ENCODE results near the gene KCNIP4.
A peak's percentile ranks its signal among the peaks of the same experiment; 100 is the strongest.

The KCNIP4 gene

DNA sequence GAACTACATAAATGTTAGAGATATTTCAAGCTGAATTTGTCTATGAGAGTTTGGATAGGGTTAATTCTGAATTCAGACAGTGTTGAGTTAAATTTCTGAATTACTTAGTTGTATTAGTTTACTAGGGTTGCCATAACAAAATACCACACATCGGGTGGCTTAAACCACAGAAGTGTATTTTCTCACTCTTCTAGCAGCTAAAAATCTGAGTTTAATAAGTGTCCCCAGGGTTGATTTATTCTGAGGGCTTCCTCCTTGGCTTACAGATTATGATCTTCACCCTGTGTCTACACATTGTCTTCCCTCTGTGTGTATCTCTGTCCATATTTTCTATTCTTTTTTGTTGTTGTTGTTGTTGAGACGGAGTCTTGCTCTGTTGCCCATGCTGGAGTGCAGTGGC lies 929.8 kb downstream of the KCNIP4 start:
- no peak for DNase-seq

DNA sequence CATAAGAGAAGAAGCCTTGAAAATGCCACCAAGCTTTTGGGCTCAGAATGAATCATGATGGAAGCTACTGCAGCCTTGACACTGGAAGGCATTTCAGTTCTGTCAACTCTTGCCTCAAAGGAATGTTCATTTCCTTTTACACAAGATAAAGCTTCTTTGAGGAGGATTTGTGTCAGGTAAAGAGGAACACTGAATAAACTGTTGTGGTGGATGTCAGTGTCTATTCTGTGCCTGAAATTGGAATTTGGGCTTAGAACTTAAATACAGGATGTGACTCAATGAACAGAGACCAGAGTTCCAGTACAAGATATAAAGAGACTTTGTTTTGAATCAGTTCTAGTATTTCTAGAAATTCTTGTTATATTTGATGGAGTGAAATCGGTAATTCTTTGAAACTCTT lies 935.1 kb downstream of the KCNIP4 start:
- DNase-seq = no peak

DNA sequence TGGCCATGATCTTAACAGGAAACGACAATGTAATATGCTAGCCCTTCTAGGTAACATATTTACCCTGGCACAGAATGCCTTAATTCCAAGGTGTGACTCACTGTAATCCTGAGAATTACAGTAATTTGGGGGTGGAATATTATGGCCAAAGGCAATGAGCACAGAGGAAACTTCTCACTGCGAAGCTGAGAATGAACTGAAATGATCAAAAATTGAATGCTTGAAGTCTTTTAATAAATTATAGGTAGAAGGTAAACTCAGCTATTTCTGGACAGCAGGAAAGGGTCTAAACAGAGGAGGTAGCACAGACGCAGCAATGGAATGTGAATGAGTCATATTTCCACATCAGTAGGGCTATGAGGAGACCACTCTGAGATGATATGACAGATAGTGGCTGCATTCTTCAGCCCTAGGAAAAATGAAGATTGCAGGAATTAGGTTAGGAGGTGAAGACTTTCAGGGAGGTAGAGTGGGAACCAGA lies 935.7 kb downstream of the KCNIP4 start:
- peak; percentile 7 for DNase-seq

DNA sequence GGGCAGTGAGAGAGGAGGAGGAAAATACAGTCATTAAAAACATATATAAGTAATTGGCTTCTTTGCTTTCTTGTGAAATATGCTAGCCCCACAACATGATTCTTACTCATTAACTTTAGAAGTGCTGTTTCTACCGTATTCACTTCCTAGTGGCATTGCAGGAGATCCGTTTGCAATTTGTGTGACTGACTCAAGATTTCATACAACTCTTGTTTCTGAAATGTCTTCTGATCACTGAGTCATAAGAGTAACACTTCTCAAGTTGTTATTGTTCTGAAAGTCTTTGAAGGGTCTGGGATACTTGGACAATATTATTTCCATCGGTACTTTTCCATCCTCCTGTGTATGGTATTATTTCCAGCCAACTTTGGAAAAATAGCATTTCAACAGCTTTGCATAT lies 937.5 kb downstream of the KCNIP4 start:
- no peak for DNase-seq

DNA sequence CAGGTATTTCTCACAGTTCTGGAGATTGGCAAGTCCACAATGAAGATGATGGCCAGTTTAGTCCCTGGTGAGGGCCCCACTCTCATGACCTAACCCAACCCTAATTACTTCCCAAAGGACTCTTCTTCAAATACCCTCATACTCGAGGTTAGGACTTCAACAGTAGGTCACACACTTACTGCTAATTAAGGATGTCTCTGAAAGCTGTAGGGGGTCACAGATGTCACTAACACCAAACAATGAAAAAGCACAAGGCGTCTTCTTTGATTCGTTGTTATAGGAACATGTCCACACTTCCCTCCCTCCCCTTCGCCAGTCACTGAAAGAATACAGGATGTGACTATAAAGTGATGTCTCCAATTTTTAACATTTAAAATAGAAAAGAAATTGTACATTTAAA lies 938.6 kb downstream of the KCNIP4 start:
- DNase-seq = no peak

DNA sequence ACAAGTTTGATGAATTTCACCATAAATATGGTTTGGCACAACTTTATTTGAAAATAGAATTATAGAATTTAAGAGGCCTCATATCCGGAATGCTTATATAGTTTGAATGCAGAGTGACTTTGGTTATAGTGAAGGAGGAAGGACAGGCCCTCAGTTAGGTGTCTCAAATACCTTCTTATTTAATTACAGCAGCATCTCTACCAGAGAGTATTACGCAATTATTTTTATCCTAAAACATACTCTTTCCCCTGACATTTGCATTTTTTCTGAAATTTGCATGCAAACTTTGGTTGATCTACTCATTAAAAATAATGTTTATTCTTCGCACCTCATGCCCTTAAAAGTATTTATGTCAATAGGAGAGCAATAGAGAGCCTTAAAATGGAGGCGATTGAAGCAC lies 942.9 kb downstream of the KCNIP4 start:
- no peak for DNase-seq

DNA sequence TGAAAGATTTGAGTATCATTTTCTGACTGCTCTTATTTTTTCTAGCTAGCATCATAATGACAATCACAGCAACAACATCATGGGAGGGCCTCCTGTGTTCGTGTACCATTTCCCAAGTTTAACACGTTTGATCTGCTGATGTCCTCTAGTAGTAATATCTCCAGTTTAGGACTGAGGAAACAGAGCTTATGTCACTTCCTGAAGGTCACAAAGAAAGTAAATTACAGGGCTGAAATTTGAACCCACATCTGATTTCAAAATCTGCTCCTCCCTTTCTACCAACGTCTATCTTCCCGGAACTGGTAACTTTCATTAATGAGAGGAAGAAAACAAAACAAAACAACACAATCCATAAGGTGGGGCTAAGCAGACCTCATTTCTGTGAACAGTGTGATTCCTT lies 945.6 kb downstream of the KCNIP4 start:
- no peak for DNase-seq

DNA sequence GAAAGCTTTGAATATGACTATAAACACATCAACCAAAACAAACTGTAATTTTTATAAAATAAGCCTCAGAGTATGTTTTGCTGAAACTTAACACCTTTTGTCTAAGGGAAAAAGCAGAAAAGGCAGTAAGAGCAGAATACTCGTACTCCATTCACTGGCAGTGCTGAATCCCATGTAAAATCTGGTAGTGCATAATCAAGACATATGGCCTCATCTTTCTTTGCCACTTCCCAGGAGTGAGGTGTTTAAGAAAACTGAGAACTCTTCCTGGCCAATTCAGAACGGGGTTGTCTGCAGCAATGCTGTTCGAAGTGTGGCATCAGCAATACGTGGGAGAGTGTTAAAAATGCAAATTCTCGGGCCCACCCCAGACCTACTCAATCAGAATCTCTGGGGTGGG lies 946.3 kb downstream of the KCNIP4 start:
- no peak for DNase-seq

DNA sequence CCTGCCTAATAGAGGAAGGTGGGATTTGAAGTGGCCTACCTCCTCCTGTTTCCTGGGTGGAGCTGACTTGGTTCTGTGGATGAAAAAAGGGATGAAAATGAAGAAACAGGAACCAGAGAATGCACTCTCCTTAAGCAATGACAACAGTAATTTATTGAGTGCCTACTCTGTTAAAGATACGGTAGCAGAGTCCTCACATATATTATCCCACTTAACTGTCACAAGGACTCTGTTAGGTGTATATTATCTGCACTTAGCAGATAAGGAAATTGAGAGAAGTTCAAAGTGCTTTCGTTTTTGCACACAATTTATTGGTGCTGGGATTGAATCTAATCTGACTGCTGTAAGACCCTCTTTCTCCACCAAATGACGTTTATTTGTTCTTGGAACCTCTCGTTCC lies 947.1 kb downstream of the KCNIP4 start:
- no peak for DNase-seq

DNA sequence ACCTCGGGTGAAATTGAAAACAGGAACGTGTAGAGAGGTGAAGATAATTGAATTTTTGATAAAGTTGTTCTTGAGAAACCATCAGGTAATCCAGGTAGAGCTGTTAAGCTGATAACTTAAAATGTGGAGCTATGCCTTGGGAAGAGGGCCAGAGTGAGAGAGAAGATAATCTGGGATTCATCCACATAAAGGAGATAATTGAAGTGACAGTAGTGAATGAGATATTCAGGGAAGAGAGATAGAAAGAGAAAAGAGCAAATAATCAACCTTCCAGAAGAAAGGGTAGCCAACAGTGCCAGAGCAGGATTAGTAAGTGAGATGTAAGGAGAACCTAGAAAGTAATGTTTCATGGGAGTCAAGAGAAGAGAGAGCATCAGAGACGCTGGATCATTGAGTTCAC lies 950.7 kb downstream of the KCNIP4 start:
- no peak for DNase-seq

DNA sequence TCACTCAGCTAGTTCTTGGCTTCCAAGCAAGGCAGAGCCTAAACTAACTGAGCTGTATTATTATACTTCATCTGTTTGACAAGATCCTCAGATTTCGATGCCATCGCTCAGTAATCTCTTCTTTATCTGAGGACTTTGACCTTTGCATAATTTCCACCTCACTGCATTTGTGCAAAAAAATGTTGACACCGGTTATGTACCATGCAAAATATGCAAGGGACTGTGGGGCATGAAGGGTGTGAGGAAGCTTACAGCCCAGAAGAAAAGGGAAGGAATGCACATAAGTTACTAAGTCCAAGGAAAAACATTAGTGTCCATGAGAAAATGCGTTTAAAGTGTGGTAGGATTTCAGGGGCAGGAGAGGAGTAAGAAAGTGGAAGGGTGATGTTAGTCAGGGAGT lies 953.0 kb downstream of the KCNIP4 start:
- DNase-seq = no peak

DNA sequence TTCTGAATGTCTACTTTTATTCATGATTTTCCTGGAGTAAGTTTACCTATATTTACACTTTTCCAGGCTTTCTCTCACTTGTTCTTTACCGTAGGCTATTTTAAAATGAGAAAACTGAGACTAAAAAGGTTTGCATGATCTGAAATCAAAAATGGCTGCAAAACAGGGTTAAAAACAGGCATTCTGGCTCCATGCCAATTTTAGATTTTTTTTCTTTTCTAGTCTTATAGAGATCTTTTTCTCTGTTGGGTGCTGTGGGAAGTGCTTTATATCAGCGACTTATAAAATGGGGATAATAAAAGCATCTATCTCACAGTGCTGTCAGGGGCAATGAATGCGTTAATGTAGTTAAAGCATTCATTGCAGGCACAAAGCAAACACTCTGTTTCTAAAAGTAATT lies 953.6 kb downstream of the KCNIP4 start:
- no peak for DNase-seq

DNA sequence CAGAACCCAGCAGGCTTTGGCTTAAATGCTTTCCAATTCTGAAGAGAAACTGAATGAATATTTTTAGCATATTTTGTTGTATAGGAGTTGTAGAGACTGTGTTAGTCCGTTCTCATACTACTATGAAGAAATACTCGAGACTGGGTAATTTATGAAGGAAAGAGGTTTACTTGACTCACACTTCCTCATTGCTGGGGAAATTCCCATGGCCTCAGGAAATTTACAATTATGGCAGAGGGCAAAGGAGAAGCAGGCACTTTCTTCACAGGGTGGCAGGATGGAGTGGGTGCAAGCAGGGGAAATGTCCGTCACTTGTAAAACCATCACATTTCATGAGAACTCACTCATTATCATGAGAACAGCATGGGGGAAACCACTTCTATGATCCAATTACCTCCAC lies 956.6 kb downstream of the KCNIP4 start:
- DNase-seq = no peak

DNA sequence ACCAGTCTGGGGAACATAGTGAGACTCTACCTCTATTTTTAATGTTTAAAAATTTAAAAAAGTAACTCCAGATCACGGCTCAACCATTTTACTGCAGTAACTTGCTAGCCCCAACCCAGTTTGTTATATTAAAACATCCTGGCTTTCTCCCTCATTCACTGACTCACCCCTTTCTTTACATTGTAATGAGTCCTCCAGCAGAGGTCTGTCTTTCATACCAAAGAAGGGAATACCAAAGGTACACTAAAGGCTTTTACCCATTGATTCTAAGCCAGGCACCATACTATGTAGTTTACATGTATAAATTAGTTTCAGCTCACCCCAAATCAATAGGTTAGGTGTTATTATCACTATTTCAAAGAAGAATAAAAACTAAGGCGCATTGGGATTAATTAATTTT lies 961.4 kb downstream of the KCNIP4 start:
- DNase-seq = no peak

DNA sequence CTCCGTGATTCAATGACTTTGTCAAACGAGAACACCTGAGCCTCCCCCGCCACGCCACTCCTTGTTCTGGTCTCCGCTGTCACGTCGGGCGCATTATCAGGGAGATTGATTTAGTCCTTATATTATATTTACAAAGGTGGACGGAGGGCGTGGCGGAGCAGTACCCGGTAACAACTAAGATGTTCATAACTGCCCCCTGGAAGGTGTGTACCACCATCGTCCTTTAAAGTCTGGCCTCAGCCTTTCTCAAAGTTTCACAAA lies 964.1 kb downstream of the KCNIP4 start:
- DNase-seq = no peak

DNA sequence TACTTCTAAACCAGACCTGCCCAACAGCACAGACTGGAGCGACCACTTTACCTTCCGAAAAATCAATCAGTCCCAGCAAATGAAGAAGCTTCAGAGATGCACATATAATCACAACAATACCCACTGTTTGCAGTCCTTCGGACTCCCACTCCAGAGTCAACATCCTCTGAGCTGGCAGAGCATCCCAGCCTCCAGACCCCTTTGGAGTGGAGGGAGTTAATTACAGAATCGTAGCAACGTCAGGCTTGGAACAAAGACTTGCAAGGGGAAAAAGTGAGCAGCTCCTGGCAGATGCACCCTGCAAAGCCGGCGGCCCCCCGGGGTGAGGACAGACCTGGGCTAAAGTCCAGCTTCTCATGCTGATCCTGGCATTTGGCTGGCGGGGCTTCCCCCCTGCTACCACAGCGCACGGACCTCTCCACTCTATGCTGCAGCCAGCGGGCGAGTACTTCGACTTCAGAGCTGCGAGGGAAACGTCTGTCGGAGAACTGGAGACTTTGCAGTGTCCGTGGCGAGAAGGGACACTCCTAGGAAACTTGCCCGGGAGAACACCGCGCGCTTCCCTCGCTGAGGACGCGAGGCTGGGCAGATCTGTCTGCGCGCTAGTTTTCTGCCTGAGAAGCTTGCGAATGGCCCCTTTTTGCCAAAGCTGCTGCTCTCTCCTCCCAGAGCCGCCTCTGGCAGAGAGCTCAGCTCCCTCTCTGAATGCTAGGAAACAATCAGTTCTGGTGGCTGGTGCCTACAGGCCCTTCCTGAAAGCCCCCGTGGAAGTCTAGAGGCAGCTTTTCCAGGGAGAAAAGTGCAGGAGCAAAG lies 964.6 kb downstream of the KCNIP4 start:
- DNase-seq = no peak

DNA sequence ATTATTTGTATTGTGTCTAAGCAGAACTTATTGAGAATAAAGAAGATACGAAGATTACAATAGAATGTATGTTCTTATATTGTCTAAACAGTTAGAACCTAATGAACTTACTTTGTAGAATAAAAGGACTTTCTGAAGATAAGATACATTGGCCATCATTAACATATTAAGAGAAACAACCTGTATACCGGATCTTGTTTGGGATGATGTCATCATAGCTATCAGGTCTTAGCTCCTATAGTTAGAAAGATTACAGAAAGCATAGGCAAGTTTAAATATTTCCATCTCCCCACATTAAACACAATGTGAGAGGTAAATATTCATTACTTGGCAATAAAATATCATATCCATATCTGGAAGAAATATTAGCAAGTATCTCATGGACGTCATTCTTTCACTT lies 966.0 kb downstream of the KCNIP4 start:
- no peak for DNase-seq

DNA sequence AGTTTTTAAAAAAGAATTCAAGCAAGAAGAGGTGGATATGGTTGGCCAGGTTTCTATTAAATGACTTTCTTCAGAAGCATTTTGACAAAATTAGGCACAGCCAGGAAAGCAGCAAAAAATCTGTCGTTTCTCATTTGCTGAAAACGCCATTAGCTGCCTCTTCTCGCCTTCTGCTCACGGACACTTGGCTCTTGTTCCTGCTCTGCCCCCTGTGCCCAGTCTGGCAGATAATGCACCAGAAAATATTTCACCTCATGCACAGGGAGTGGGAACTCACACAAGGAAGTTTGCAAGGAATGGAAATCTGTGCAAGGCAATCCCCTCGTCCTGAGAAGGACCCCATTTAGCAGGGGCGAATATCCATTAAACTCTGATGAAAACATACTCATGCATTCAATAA lies 988.3 kb downstream of the KCNIP4 start:
- no peak for DNase-seq

DNA sequence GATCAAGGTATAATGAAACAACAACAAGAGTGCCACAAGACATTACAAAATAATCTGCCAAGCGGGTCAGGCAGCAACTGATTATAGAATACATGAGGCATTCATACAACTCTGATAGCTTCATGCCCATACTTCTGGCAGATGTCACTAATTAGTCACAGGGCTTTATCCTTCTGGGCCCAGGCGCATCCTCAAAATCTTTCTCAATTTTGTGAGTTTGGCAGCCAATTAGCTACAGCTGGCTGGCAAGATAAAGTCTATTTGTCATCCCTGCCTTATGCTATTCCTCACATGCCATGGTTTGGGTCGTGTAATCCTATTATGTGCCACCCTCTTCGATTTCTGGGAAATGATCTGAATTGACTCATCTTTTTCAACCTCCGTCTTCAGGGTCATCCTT lies 994.0 kb downstream of the KCNIP4 start:
- DNase-seq = no peak

DNA sequence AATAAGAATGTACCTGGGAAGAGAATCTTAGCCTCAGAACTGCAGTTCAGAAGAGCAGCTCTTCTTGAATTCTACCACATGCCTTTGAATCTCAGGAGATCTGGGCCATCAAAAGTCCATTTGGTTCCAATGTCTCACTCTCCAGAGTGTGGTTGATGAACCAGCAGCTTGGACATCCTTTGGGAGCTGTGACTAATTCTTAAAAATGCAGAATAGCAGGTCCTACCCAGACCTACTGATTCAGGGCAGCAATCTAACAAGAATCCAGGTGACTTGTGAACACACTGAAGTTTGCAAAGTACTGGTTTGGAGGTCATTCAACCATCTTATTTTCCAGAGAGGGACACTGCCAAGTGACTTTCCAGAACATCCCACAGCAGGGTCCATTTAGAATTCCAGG lies 1003.6 kb downstream of the KCNIP4 start:
- DNase-seq = no peak

DNA sequence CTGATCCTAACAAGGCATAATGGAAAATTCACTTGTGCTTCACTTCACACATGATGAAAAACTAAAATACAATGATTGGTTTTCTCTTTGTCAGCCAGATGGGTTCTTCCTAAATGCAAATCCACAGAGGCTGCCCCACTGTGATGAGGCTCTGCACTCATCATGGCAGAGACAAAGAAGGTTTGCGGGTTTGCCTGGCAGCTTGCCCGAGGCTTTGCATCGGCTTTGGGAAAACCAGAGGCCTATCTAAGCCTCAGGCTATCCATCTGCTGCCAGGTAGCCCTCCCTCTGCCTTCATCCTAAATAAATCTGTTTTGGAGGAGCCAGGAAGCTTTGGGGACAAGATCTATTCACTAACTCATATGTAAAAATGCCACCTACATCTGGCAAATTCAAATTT lies 1004.1 kb downstream of the KCNIP4 start:
- no peak for DNase-seq

DNA sequence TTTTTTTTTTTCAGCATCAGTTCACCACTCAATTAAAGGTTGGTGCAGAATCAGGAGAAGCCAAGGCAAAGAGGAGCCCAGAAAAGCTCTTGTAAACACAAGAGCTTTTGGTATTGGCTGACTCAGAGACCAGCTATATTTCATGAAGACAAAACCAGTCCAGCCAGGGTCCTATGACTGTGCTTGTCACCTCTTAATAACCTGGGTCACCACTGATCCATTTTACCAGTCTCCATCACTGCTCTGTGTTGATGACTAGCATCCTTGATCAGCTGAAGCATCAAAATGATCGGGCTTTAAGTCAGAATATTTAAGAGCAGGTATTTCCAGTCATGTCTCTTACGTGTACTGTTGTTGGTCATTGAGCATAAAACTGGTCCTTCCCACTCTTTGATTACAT lies 1010.4 kb downstream of the KCNIP4 start:
- no peak for DNase-seq

DNA sequence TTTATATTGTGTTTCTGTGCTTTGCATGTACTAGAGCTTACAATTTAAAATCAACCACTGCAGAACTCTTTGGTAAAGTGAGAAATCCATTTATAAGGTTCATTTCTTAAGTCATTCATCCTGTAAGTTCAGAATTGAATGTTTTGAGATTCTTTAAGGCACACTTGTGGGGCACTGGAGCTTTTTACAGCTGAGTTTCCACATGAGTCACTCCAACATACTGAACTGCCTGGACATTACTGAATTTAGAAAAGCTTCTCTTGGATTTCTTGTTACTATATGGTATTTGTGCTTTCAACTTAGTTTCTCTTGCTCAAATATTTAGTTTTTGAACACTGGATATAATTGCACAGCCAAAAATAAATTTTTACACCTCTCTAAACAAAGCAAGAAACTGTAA lies 1022.0 kb downstream of the KCNIP4 start:
- no peak for DNase-seq

DNA sequence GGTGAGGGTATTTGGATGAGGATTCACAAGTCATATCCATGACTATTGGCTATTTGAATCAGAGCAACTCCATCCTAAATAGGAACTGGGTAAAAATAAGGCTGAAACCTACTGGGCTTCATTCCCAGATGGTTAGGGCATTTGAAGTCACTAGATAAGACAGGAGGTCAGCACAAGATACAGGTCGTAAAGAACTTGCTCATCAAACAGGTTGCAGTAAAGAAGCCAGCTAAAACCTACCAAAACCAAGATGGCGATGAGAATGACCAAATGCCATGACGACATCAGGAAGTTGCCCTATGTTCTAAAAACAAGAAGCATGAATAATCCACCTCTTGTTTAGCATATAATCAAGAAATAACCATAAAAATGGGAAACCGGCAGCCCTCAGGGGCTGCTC lies 1023.4 kb downstream of the KCNIP4 start:
- no peak for DNase-seq

DNA sequence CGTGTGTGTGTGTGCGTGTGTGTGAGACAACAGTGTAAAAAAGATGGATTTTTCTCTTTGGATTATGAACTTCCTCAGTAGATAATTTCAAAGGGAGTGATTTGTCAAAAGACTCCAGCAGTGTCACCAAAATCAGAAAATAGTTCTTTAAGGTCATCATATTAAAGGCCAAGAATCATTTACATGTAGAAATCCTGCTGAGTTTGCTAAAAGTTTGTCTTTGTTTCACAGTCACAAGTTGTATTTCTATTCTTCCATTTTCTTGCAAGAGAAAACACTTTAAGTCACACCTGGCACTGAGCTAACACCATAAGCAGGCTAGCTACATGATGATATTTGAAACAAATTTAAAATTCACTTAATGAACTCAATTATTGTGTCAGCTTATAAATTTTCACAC lies 1025.6 kb downstream of the KCNIP4 start:
- no peak for DNase-seq

Data from fibroblast of skin of abdomen (primary cell).